GM12878 (cell line): ENCODE results near the gene ANKRD55. TPM values are rescaled to one million over a fixed set of nuclear protein-coding genes. Genes with fewer than 3 reads are reported as not detected.

Experiments used
- ATAC-seq: fragments of 200-7000 bp; cut with Tn5 transposase; 3 replicates; pipeline ENCODE4 v1.9.1; 2020; ENCODE audit warnings: mild to moderate bottlenecking, moderate library complexity
- BruUV-seq: library from RNA; stranded (reverse); fragments of 400-500 nt; replicated peaks from 2 replicates; lab custom pipeline; 2021; lab: Mats Ljungman, UMichigan
- CTCF ChIA-PET: fragments of 300-600 bp; sonication (Branson Sonifier 250); formaldehyde crosslinking; extraction: SDS; loops from one replicate; lab custom pipeline; 2021; ENCODE audit warnings: inconsistent platforms; lab: Yijun Ruan, JAX
- POLR2A ChIA-PET: fragments of 350-600 bp; formaldehyde crosslinking; extraction: SDS; loops from one replicate; lab custom pipeline; 2021; ENCODE audit warnings: inconsistent platforms; lab: Charles Lee
- RAD21 ChIA-PET: fragments of 300-600 bp; sonication (Branson Sonifier 250); formaldehyde crosslinking; loops from one replicate; lab custom pipeline; 2023; ENCODE audit warnings: antibody characterized with exemption; ENCODE audit not compliant: unreplicated experiment; lab: Charles Lee
- SMC1A ChIA-PET: fragments of 300-600 bp; sonication (Branson Sonifier 250); formaldehyde crosslinking; loops from one replicate; lab custom pipeline; 2023; ENCODE audit not compliant: unreplicated experiment, uncharacterized antibody; lab: Charles Lee
- DNase-seq: peaks from one replicate; pipeline ENCODE4 v3.0.0-alpha.2; 2011; ENCODE audit warnings: low read depth, low spot score
- FAIRE-seq: peaks from 3 replicates; lab custom pipeline; 2011; peaks lifted over from hg19 to GRCh38; lab: Jason Lieb, UNC
- H2AFZ ChIP-seq: 2 replicates; pipeline ENCODE4 v1.6.0; 2011; ENCODE audit warnings: low read depth, low read length, control low read depth; ENCODE audit not compliant: control insufficient read depth
- H3K27ac ChIP-seq: 2 replicates; pipeline ENCODE4 v1.5.1; 2011; ENCODE audit warnings: control low read depth; ENCODE audit not compliant: control insufficient read depth, insufficient read depth
- H3K27me3 ChIP-seq, 2 experiments: replicated peaks in 1 of 2; 2 replicates each; pipeline versions ENCODE4 v1.6.0 to v1.6.1; 2011; ENCODE audit warnings: low read length in 1 of 2; ENCODE audit not compliant: control insufficient read depth in 2 of 2, insufficient read depth in 2 of 2
- H3K36me3 ChIP-seq, 2 experiments: 2 replicates each; pipeline ENCODE4 v1.5.1; 2011; ENCODE audit warnings: low read length in 1 of 2; ENCODE audit not compliant: control insufficient read depth in 2 of 2, insufficient read depth in 2 of 2
- H3K4me1 ChIP-seq: 2 replicates; pipeline ENCODE4 v1.6.1; 2011; ENCODE audit warnings: mild to moderate bottlenecking, low read length, moderate library complexity, mixed read lengths; ENCODE audit not compliant: control insufficient read depth, insufficient read depth
- H3K4me2 ChIP-seq: 2 replicates; pipeline ENCODE4 v1.6.0; 2011; ENCODE audit warnings: control low read depth; ENCODE audit not compliant: control insufficient read depth, insufficient read depth
- H3K4me3 ChIP-seq: fragments of 200-600 bp; sonication (generic); 2 replicates; pipeline ENCODE4 v1.5.1; 2016
- H3K79me2 ChIP-seq: 2 replicates; pipeline ENCODE4 v1.6.0; 2011; ENCODE audit warnings: low read length; ENCODE audit not compliant: control insufficient read depth, insufficient read depth
- H3K9ac ChIP-seq: 2 replicates; pipeline ENCODE4 v1.8.0; 2011; ENCODE audit warnings: low read length, control low read depth, mixed read lengths; ENCODE audit not compliant: control insufficient read depth, insufficient read depth
- H3K9me3 ChIP-seq: replicated peaks from 3 replicates; pipeline ENCODE4 v1.5.1; 2011; ENCODE audit warnings: mild to moderate bottlenecking, low read length; ENCODE audit not compliant: control insufficient read depth, insufficient read depth
- H4K20me1 ChIP-seq: 2 replicates; pipeline ENCODE4 v1.6.0; 2011; ENCODE audit not compliant: control insufficient read depth, insufficient read depth
- BHLHE40 ChIP-seq, 2 experiments: fragments of 450-650 bp in 1 of 2; IDR thresholded peaks; 2 replicates each; pipeline ENCODE4 v1.6.1; 2011 to 2017; ENCODE audit warnings: low read depth in 2 of 2, borderline replicate concordance in 1 of 2, improper control_type of control experiment in 1 of 2, low read length in 1 of 2, mild to moderate bottlenecking in 1 of 2
- BRCA1 ChIP-seq: IDR thresholded peaks from 2 replicates; pipeline ENCODE4 v1.6.1; 2011; ENCODE audit warnings: low read depth, low read length, improper control_type of control experiment
- CBFB ChIP-seq: IDR thresholded peaks from 2 replicates; pipeline ENCODE4 v1.6.1; 2016; ENCODE audit warnings: antibody characterized with exemption, low read depth
- CHD1 ChIP-seq: IDR thresholded peaks from 2 replicates; pipeline ENCODE4 v1.6.1; 2012; ENCODE audit warnings: low read depth, low read length, improper control_type of control experiment
- CUX1 ChIP-seq: IDR thresholded peaks from 2 replicates; pipeline ENCODE4 v1.6.1; 2012; ENCODE audit warnings: improper control_type of control experiment, low read depth, low read length; ENCODE audit not compliant: insufficient replicate concordance
- ELK1 ChIP-seq: IDR thresholded peaks from 2 replicates; pipeline ENCODE4 v1.6.1; 2012; ENCODE audit warnings: low read depth, low read length, improper control_type of control experiment
- KDM1A ChIP-seq: fragments of 200-600 bp; sonication (generic); IDR thresholded peaks from 2 replicates; pipeline ENCODE4 v1.6.1; 2016; ENCODE audit warnings: borderline replicate concordance
- SMAD5 ChIP-seq: IDR thresholded peaks from 2 replicates; pipeline ENCODE4 v1.6.1; 2016; ENCODE audit warnings: antibody characterized with exemption, low read depth
- TARDBP ChIP-seq: IDR thresholded peaks from 2 replicates; pipeline ENCODE4 v1.6.1; 2016; ENCODE audit warnings: borderline replicate concordance
- USF1 ChIP-seq: IDR thresholded peaks from 2 replicates; pipeline ENCODE4 v1.6.1; 2011; ENCODE audit warnings: borderline replicate concordance, low read depth, mild to moderate bottlenecking, moderate library complexity, mixed read lengths, low read length; ENCODE audit not compliant: insufficient read depth; ENCODE audit errors: extremely low read length
- ZNF384 ChIP-seq: IDR thresholded peaks from 2 replicates; pipeline ENCODE4 v1.6.1; 2012; ENCODE audit warnings: low read depth, mild to moderate bottlenecking, low read length, improper control_type of control experiment, borderline replicate concordance
- ZNF592 ChIP-seq: fragments of 450-650 bp; IDR thresholded peaks from 2 replicates; pipeline ENCODE4 v1.6.1; 2017; ENCODE audit warnings: mild to moderate bottlenecking, moderate library complexity
- WGBS: methylation state at CpG from one replicate; pipeline ENCODE4 v1.1.6; 2016; ENCODE audit warnings: low lambda C conversion rate; ENCODE audit not compliant: insufficient replicate concordance, insufficient coverage; ENCODE audit errors: missing lambda C conversion rate; 5-methylcytosine and 5-hydroxymethylcytosine counted together
- in situ Hi-C: fragments of 300-500 bp; cut with MboI; formaldehyde crosslinking; loops from 9 replicates; pipeline ENCODE4 v1.14.3; 2018; ENCODE audit warnings: mixed read lengths
- intact Hi-C: fragments of 100-400 bp; cut with micrococcal nuclease; formaldehyde crosslinking; loops from one replicate; pipeline ENCODE4 v1.14.2; 2022; ENCODE audit not compliant: unreplicated experiment
- polyA plus RNA-seq, 11 experiments: library from polyadenylated mRNA; depleted of rRNA in 4 of 11; unstranded in 6 of 11; stranded (reverse) in 5 of 11; fragments of >200 nt; fragmentation: Nextera tagmentation in 4 of 11; fragmentation: Illumina TruSeq in 1 of 11; extraction: Ambion mirVana in 4 of 11; extraction: Trizol in 1 of 11; gene quantifications; 1 replicate in 1 of 11; 2 replicates in 10 of 11; pipeline versions ENCODE4 v1.2.1 to v1.2.3, GENCODE V29; 2011 to 2016; ENCODE audit warnings: inconsistent platforms in 2 of 11, missing spikeins in 2 of 11, low read depth in 1 of 11
- total RNA-seq, 4 experiments: library from RNA; depleted of rRNA in 3 of 4; stranded (reverse); fragments of >200 nt in 3 of 4; fragmentation: Illumina TruSeq in 1 of 4; extraction: Trizol in 1 of 4; gene quantifications; 2 replicates each; pipeline versions ENCODE4 v1.2.1 to v1.2.3, GENCODE V29; 2013 to 2021

The ANKRD55 gene
- total and polyA plus RNA-seq, 10 of the 15 experiments (the other 5 are each of a cell fraction or from before 2014, with no cell fraction given): 0.04 TPM; not detected in 9

- no peak for DNase-seq
- no peak overlapping the region for H3K4me2 ChIP-seq
- H3K9ac ChIP-seq: no peak overlapping the region
- BruUV-seq: no TSS peak
- ChIA-PET CTCF (interaction anchor here (0.8 kb wide), 1 partner anchor 16 kb away, joined by 3 read pairs; no protein-coding TSS in a partner anchor), POLR2A (no interaction called here), SMC1A (interaction anchor here (0.8 to 1.4 kb wide), 2 partner anchors 23 to 185 kb away, joined by 3 read pairs; no protein-coding TSS in a partner anchor), RAD21 (no interaction called here)
- H3K36me3 ChIP-seq: no peaks in the 10 kb centered on the region
- no peaks in the 10 kb centered on the region for H3K4me1 ChIP-seq
- intact Hi-C loops (no loop called here), in situ Hi-C loops (no loop called here)
- no peak overlapping the region for H3K4me3 ChIP-seq
- H3K9me3 ChIP-seq: no peaks in the 10 kb centered on the region
- ATAC-seq: no peak
- H3K27me3 ChIP-seq: no peaks in the 10 kb centered on the region
- H3K79me2 ChIP-seq: no peaks in the 10 kb centered on the region
- H4K20me1 ChIP-seq: no peaks in the 10 kb centered on the region
- H3K27ac ChIP-seq: no peak overlapping the region
- H2AFZ ChIP-seq: no peak overlapping the region
- 30% methylated on average over 4 of the region's 4 CpGs for whole genome bisulfite sequencing
- FAIRE-seq: no peak
- TF ChIP-seq ELK1 (no peak), BHLHE40 (IDR thresholded peaks at IDR 0.05; ENCODE audit: borderline replicate concordance in 1 of 2, low read depth in 2 of 2, low read length in 1 of 2) (no peak), ZNF592 (no peak), TARDBP (no peak), BRCA1 (no peak), SMAD5 (no peak), CHD1 (no peak), CUX1 (no peak), USF1 (no peak), KDM1A (no peak), CBFB (no peak), ZNF384 (no peak)
Observed at GRCh38 chr5:56176871-56177533, 56.1 kb downstream of the ANKRD55 start.
